Islet of Langerhans (tissue), 1 donor: ENCODE results near the gene OGFOD2.

ENCODE experiments used
- FAIRE-seq: peaks from one replicate; lab custom pipeline; 2011; peaks lifted over from hg19 to GRCh38; lab: Jason Lieb, UNC

OGFOD2 gene

GRCh38 chr12:122951979-122952892 lies 22.8 kb upstream of the OGFOD2 start:
- FAIRE-seq: no peak

GRCh38 chr12:122955156-122955555 lies 19.9 kb upstream of the OGFOD2 start:
- no peak for FAIRE-seq

- no peak for FAIRE-seq
These were observed 19.0 kb upstream of the OGFOD2 start for GRCh38 chr12:122956035-122956434.

- FAIRE-seq: no peak
These were observed 16.7 kb upstream of the OGFOD2 start for GRCh38 chr12:122958198-122958888.

GRCh38 chr12:122959566-122960192 lies 15.4 kb upstream of the OGFOD2 start:
- FAIRE-seq: no peak

- no peak for FAIRE-seq
These were observed 14.9 kb upstream of the OGFOD2 start for GRCh38 chr12:122960193-122960569.

GRCh38 chr12:122961531-122962329 lies 13.3 kb upstream of the OGFOD2 start:
- FAIRE-seq: no peak

GRCh38 chr12:122963941-122964265 lies 11.1 kb upstream of the OGFOD2 start:
- FAIRE-seq: no peak

GRCh38 chr12:122964439-122965257 lies 10.4 kb upstream of the OGFOD2 start:
- FAIRE-seq: no peak

- no peak for FAIRE-seq
These were observed 9.7 kb upstream of the OGFOD2 start for GRCh38 chr12:122965321-122965751.

- FAIRE-seq: no peak
These were observed 8.9 kb upstream of the OGFOD2 start, which contains the start of gene ABCB9 for GRCh38 chr12:122965851-122966742. Gene ABCB9, minus strand, starts transcription at chr12:122966463. Its CDS starts 6,228 bp downstream, at chr12:122960235.

- FAIRE-seq: no peak
These were observed 8.1 kb upstream of the OGFOD2 start for GRCh38 chr12:122966743-122967550.

- no peak for FAIRE-seq
These were observed 6.9 kb upstream of the OGFOD2 start for GRCh38 chr12:122968104-122968503.

GRCh38 chr12:122969676-122970075 lies 5.4 kb upstream of the OGFOD2 start:
- no peak for FAIRE-seq

- FAIRE-seq: peak; percentile 36
These were observed 661 bp upstream of the OGFOD2 start for GRCh38 chr12:122974274-122974891.

GRCh38 chr12:122975790-122976647 lies 975 bp downstream of the OGFOD2 start:
- FAIRE-seq: no peak

GRCh38 chr12:122976648-122976975 lies 1.6 kb downstream of the OGFOD2 start:
- FAIRE-seq: no peak

GRCh38 chr12:122977153-122977552 lies 2.1 kb downstream of the OGFOD2 start:
- no peak for FAIRE-seq
